ENCODE measurements around the gene GAB4.

The GAB4 gene

DNA sequence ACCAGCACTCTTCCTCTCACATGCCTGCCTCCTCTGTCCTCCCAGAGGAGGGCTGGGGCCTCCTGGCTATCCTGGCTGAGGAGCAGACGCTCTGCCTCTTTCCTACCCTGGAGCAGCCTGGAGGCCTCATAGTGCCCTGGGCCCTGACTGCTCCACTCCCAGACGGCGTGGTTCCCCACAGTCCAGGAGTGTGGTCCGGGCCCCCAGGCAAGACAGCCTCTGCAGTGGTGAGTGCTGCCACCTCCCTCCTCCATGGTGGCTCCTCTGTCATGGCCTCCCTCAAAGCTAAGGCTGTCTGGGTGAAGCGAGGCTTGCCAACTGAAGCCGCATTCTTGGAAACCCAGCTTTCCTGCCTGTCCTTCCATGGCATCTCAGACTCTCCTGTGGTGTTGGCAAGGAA lies 19.8 kb downstream of the GAB4 start:
- TF ChIP-seq, protein P1, sequence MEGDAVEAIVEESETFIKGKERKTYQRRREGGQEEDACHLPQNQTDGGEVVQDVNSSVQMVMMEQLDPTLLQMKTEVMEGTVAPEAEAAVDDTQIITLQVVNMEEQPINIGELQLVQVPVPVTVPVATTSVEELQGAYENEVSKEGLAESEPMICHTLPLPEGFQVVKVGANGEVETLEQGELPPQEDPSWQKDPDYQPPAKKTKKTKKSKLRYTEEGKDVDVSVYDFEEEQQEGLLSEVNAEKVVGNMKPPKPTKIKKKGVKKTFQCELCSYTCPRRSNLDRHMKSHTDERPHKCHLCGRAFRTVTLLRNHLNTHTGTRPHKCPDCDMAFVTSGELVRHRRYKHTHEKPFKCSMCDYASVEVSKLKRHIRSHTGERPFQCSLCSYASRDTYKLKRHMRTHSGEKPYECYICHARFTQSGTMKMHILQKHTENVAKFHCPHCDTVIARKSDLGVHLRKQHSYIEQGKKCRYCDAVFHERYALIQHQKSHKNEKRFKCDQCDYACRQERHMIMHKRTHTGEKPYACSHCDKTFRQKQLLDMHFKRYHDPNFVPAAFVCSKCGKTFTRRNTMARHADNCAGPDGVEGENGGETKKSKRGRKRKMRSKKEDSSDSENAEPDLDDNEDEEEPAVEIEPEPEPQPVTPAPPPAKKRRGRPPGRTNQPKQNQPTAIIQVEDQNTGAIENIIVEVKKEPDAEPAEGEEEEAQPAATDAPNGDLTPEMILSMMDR (IDR thresholded peaks at IDR 0.05): no peak
- H3K27me3 ChIP-seq: no peaks in the 10 kb centered on the region
- H3K9me3 ChIP-seq: peaks cover 0 to 4% (median 0%) of the 10 kb centered on the region in 3 donors
- H3K27ac ChIP-seq: no peak overlapping the region
- H3K36me3 ChIP-seq: no peaks in the 10 kb centered on the region
- no peak for DNase-seq
- no peak overlapping the region for H3K4me3 ChIP-seq
- no peaks in the 10 kb centered on the region for H3K4me1 ChIP-seq
- intact Hi-C loops (cut with DNase I; ENCODE audit: low total_unique reads): no loop called here

DNA sequence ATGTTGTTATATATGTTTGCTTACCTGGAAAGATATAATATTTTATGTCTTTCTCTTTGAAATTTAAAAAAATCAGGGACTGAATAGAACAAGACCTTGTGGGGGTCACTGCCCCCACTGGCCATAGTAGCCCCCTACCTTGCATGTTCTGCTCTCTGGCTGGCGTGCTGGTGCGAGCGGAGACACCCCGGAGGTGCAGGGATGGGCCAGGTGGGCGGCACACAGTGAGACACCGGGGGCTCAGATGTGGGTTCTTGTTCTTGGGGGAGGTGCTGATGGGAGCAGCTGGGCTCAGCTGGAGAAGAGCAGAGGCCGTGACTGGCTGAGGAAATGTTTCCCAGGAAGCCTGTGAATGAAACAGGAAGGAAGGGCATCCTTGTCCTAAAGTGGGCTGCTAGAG lies 20.2 kb downstream of the GAB4 start:
- no peaks in the 10 kb centered on the region for H3K27me3 ChIP-seq
- H3K27ac ChIP-seq: no peak overlapping the region
- H3K4me3 ChIP-seq: no peak overlapping the region
- intact Hi-C loops (cut with DNase I; ENCODE audit: low total_unique reads): no loop called here
- TF ChIP-seq, protein P1 (IDR thresholded peaks at IDR 0.05): no peak
- DNase-seq: no peak
- peaks cover 0 to 8% (median 4%) of the 10 kb centered on the region in 3 donors for H3K9me3 ChIP-seq
- no peaks in the 10 kb centered on the region for H3K36me3 ChIP-seq
- H3K4me1 ChIP-seq: no peaks in the 10 kb centered on the region

DNA sequence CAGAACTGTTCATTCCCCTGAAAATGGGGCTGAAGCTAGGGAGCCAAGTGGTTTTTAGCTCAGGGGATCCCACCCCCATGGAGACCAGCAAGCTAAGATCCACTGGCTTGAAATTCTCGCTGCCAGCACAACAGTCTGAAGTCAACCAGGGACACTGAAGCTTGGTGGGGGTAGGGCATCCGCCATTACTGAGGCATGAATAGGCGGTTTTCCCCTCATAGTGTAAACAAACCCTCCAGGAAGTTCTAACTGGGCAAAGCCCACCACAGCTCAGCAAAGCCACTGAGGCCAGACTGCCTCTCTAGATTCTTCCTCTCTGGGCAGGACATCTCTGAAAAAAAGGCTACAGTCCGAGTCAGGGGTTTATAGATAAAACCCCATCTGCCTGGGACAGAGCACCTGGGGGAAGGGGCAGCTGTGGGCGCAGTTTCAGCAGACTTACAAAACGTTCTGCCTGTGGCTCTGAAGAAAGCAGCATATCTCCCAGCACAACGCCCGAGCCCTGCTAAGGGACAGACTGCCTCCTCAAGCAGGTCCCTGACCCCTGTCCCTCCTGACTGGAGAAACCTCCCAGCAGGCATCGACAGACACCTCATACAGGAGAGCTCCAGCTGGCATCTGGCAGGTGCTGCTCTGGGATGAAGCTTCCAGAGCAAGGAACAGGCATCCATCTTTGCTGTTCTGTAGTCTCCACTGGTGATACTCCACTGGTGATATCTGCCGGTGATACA lies 32.7 kb downstream of the GAB4 start:
- Histone ChIP-seq H3K9me3 (no peaks in the 10 kb centered on the region), H3K4me1 (no peaks in the 10 kb centered on the region), H3K36me3 (no peaks in the 10 kb centered on the region), H3K4me3 (no peak overlapping the region), H3K27me3 (peaks cover 0 to 3% of the 10 kb centered on the region in 2 donors), H3K27ac (no peak overlapping the region)
- TF ChIP-seq, protein P1 (IDR thresholded peaks at IDR 0.05): no peak
- intact Hi-C loops (cut with DNase I; ENCODE audit: low total_unique reads): no loop called here
- DNase-seq: no peak

DNA sequence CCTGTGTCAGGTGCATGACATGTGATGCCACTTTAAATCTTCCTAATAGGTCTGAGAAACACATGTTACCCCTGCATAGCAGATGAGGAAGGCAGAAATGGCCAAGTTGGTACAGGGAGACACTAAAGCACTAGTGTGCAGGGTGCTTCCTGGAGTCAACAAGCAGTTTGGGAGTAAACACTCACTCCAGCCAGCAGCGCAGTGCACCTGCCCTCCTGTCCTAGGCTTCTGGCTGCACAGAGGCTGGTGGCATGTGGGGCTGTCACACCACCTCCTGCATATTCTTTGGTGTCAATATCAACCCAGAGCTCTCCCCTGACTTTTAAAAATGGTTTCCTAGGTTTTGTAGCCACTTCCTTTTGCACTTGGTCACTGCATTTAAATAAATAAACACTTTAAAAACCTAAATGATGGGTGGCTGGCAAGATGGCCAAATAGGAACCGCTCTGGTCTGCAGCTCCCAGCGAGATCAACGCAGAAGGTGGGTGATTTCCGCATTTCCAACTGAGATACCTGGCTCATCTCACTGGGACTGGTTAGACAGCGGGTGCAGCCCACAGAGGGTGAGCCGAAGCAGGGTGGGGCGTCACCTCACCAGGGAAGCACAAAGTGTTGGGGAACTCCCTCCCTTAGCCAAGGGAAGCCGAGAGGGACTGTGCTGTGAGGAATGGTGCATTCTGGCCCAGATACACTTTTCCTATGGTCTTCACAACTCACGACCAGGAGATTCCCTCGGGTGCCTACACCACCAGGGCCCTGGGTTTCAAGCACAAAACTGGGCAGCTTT lies 33.5 kb downstream of the GAB4 start:
- Histone ChIP-seq H3K36me3 (no peaks in the 10 kb centered on the region), H3K9me3 (no peaks in the 10 kb centered on the region), H3K4me1 (no peaks in the 10 kb centered on the region), H3K27me3 (peaks cover 0 to 3% of the 10 kb centered on the region in 2 donors), H3K27ac (no peak overlapping the region), H3K4me3 (no peak overlapping the region)
- TF ChIP-seq, protein P1 (IDR thresholded peaks at IDR 0.05): no peak
- intact Hi-C loops (cut with DNase I; ENCODE audit: low total_unique reads): no loop called here
- DNase-seq: no peak

DNA sequence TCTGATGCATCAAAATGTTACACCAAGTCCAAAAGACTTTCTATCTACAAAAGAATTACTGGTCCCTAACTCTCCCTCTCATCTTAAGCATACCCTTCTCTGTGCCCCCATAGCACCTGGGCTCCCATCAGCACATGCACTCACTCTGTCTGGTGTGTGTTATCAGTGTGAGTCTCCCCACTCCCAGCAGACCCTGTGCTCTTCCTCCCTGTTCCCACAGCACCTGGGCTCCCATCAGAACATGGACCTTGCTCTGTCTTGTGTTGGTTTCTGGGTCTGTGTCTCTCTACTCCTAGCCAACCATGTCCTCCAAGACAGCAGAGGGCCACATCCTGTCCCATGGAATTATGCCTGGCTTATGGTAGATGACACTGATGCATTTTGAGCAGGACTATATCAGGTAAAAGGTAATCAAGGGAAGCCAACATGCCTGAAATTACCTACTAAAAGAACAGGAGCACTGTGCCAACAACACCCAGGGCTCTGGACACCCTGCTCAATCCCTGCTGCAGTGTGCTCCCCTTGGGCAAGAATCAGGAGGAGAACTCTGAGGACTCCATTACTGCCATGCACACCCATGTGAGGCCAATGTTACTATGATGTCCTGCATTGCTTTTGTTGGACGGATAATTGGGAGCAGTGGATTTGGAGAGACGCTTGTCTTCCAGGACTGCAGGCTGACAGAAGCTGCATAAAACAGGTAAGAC lies 34.3 kb downstream of the GAB4 start:
- Histone ChIP-seq H3K4me1 (no peaks in the 10 kb centered on the region), H3K27ac (no peak overlapping the region), H3K27me3 (peaks cover 0 to 3% of the 10 kb centered on the region in 2 donors), H3K4me3 (no peak overlapping the region), H3K9me3 (no peaks in the 10 kb centered on the region), H3K36me3 (no peaks in the 10 kb centered on the region)
- TF ChIP-seq, protein P1 (IDR thresholded peaks at IDR 0.05): no peak
- intact Hi-C loops (cut with DNase I; ENCODE audit: low total_unique reads): no loop called here
- DNase-seq: no peak
